LNCAP (cell line): ENCODE results near the gene TGFBR3.

Experiments
- TF ChIP-seq, protein P1 (sequence below): fragments of 450-650 bp; IDR thresholded peaks from 2 replicates; pipeline ENCODE4 v1.5.1; 2017; ENCODE audit warnings: mild to moderate bottlenecking

TGFBR3 gene

DNA sequence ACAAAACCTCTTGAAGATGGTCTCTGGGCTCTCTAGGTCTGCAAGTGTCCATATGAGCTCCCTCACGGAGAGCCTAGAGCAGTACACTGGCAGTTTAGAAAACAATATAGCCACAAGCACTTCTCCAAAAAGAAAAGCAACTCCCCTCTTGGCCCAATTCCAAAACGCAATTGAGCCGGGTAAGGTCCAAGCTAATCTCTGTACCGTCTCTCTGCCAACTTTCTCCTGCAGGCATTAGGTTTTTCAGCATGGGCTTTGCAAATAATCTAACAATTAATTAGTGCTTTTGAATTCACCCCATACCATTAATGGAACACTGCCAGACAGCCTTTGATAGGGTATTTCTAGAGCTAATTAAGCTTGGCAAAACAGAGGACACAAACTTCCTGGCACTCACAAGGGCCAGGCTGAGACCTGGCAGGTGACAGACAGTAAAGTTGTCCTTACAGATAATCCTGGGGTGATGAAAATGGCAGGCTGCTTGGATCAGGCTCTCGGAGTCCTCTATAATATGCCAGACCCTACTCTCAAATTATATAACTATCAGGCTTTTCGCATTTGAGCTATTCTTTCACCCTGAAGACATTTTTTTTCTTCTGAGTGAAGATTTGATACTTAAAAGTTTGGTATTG lies 39.8 kb downstream of the TGFBR3 start:
- TF ChIP-seq, protein P1, sequence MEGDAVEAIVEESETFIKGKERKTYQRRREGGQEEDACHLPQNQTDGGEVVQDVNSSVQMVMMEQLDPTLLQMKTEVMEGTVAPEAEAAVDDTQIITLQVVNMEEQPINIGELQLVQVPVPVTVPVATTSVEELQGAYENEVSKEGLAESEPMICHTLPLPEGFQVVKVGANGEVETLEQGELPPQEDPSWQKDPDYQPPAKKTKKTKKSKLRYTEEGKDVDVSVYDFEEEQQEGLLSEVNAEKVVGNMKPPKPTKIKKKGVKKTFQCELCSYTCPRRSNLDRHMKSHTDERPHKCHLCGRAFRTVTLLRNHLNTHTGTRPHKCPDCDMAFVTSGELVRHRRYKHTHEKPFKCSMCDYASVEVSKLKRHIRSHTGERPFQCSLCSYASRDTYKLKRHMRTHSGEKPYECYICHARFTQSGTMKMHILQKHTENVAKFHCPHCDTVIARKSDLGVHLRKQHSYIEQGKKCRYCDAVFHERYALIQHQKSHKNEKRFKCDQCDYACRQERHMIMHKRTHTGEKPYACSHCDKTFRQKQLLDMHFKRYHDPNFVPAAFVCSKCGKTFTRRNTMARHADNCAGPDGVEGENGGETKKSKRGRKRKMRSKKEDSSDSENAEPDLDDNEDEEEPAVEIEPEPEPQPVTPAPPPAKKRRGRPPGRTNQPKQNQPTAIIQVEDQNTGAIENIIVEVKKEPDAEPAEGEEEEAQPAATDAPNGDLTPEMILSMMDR = no peak

DNA sequence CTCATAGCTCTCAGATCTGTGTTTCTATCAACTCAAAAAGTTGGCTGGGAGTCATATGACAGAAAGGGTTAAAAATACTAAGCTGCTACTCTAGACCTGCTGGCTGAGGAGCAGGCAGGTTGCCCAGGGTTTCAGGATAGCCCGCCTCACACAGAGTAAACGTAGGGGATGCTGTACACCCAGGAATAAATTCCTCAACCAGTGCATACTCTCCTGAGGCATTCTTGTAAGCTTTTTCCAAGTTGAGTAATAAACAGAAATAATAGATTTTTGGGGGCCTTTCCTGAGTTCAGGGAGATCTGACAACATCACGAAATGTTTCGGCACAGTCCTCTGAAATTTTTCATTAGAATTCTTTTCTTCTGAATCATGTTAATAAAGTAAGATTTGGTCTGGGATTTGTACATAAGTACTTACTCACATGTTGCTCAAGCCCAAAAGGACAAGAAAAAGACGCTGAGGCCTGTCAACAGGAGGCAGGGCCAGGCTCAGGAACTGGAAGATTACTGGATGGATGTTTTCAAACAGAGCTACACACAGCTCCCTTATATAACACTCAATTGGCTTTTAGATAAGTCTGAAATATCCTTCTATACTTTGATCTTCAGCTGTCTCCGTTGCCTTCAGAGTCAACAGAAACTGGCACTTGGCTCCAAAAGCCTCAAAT lies 41.0 kb downstream of the TGFBR3 start:
- TF ChIP-seq, protein P1 = no peak

DNA sequence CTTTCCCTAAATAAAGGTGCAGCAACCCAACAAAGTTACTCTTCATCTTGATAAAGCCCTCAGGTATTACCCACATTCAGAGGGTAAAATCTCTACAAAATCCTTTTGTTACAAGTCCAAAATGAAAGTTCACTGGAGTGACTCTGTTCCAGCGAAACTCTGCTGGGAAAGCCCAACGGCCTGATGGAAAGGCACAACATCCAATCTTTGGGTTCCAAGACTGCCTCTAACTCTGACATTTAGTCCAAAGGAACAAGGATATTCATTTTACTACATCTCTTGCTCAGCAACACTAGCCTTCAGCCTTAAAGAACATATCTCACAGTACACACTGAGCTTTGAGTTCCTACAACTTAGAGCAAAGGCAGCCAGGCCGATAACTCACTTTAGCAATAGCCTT lies 42.1 kb downstream of the TGFBR3 start:
- TF ChIP-seq, protein P1 = no peak

DNA sequence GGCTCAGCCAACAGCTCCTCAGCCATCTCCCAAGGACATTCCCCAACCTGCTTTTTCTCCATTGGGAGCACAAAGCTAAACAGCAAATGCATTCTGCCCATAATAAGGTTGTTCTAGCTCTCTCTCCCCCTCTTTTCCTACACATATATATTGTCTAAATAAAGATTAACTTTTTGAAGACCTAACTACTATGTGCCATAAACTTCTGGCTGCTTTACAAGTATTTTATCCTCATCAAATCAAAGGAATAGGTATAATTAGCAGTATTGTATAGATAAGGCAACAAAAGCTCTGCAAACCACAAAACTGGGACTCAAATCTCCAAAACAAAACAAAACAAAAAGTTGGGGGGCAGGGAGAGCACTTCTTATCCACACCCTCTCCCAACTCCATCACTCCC lies 43.4 kb downstream of the TGFBR3 start:
- TF ChIP-seq, protein P1 = no peak

DNA sequence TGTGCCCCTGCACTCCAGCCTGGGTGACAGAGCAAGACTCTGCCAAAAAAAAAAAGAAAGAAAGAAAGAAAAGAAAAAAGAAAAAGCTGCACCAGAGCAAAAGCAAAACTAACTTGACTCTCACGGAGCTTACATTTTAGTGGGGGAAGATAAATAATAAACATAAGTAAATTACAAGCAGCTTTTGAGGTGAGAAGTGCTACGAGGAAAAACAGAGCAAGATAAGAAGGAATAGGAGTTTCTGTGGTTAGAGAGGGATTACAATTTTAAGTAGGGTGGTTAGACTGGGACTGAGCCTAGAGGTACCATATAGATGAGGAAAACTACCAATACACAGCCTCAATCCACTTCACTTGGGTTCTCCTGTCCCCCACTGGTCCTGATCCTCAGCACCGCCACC lies 43.9 kb downstream of the TGFBR3 start:
- TF ChIP-seq, protein P1 = no peak

DNA sequence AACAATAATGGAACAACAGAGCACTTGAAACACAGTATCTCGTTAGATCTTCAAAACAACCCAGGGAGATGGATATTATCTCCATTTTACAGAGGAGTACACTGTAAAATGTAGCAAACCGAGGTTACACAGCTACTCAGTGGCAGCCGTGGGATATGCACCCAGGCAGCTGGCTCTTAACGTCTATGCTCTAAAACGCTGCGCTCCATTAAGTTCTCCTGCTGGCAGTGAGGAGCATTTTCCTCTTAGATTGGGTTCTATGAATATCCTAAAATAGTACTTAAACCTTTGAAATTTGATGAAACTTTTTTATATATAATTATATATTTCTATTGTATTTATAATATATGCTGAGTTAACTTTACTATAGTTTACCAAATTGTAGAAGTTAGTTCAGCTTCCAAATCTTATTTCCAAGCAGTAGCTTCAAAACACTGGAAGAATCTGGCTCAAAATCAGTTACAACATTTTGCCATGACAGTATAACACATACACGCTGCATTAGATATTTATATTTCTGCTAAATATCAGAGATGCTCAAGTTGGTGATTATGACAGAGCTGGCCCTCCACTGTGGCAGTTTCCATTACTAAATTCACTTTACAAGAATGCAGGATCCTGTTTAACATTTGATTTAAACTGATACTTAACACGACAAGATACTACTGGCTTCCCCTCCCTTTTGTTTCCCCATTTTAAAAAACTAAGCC lies 49.5 kb downstream of the TGFBR3 start:
- TF ChIP-seq, protein P1 = no peak

DNA sequence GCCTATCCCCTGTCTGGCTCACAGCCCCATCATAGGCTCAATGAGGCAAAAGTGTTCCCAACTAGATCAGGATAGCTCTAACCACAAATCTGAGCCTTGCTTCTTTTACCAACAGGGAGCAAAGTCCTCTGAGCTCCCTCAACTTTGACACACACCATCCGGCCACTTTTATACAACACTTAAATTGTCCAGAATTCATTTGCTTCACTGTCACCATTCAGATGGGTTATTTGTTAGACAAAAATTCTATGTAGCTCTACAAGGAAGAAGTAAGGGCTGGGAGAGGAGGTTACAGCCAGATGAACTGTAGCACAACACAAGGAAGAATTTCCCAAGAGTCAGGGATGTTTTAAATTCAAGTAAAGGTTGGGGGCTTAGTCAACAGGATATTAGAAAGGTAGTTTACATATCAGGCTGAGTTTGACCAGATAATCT lies 50.8 kb downstream of the TGFBR3 start:
- TF ChIP-seq, protein P1 = no peak
